Activated gamma-delta T cell (primary cell): ENCODE measurements around the gene ITPR1.

Experiments
- DNase-seq: peaks from one replicate; lab custom pipeline; 2025; lab: John Stamatoyannopoulos, UW

ITPR1 gene

DNA sequence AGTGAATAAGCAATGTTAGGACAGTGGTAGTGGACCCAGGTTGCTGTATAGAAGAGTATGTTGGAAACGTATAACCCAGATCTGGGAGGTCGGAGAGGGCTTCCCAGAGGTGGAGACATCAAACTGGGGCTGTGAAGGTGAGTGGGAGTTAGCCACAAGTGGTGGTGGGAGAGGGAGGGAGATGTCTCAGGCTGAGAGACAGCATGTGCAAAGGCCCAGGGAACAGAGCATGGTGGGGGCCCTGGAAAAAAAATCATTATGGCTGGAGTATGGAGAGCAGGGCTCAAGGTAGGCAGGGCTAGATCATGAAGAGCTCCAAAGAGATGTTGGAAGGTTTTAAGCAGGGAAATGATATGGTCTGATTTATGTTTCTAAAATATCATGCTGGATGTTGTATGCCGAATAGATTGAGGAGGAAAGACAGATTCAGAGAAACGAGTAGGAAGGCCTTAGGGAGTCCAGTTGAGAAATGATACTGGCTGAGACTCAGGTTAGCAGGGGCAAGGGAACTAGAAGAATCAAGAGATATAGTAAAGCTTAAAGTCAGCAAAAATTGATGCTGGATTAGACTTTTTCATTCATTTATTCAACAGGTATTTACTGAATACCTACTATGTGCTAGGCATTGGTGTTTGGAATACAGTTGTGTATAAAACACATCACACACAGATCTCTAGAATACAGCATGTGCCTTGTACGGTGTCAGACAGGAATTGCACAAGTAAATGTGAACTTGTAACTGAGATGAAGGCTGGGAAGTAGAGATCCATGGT lies 17.0 kb downstream of the ITPR1 start:
- no peak for DNase-seq

DNA sequence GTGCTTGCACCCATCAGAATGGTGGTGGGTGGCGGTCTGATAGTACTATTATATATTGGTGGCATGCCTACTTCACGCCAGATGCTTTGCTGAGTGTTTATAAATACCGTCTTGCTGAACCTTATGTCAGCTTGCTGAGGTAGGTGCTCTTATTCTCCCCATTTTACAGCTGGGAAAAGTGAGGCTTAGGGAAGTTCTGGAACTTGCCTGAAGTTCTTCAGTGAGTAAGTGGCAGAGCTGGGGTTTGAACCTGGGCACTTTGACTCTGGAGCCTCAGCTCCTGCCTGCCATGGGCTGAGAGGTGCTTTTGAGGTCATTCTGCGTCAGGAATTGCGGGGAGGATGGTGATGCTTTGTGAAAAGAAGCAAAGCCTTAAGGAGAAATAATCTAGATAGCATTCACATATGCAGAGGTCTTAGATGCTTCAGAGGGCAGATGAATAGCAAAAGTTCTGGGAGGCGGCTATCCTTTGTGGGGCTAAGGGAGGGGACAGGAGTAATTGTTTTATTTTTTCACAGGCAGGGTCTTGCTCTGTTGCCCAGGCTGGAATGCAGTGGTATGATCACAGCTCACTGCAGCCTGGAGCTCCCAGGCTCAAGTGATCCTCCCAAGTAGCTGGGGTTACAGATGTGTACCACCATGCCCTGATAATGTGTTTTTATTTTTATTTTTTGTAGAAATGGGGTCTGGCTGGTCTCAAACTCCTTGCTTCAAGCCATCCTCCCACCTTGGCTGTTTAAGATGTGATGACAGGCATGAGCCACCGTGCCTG lies 18.5 kb downstream of the ITPR1 start:
- DNase-seq: no peak

DNA sequence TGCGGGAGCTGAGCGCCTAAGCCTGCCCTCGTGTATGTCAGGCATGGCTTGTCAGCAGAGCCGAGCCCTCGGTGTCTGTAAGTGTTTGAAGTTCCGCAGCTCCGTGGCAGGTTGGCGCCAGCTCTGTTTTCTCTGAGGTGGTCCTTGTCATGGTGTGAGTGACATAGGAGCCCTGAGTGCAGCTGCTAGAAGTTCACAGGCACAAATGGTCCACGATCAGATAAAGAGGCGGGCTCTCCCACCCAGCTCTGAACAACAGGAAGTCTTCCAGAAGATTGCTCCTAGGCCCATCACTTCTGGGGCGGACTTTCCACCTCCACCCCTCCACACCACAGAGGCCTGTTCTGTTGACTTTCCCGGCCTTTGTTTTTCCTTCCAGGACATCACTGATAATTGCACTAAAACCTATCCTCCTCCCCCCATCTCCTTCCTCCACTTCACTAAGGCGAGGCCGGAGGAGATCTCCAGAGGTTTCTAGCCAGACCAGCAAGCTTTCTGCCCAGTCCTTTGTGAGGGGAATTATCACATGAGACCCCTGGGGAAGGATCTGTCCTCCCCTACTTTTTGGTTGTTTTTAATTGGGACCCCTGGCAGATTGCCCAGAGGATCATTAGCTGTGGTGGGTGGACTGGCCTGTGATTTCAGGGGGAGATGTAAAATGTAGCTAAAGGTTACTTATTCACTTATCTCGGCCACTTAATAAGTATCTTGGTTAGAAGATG lies 19.9 kb downstream of the ITPR1 start:
- no peak for DNase-seq

DNA sequence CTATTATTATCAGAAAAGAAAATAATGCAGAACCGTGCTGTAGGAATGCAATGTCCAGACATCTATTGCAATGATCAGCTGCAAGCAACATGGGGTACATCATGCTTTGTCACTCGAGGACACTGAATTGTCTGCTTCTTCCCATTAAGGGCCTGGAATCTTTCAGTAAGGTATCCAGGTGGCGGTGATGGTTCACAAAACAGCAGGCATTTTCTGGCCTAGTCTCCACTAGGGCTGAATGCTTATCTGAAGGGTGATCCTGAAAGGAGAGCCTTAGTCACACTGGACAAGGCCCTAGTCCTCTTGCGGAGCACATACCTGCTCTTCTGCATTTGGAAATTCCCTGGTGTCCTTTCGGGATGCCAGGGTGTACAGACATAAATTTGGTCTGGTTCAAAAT lies 21.2 kb downstream of the ITPR1 start:
- no peak for DNase-seq

DNA sequence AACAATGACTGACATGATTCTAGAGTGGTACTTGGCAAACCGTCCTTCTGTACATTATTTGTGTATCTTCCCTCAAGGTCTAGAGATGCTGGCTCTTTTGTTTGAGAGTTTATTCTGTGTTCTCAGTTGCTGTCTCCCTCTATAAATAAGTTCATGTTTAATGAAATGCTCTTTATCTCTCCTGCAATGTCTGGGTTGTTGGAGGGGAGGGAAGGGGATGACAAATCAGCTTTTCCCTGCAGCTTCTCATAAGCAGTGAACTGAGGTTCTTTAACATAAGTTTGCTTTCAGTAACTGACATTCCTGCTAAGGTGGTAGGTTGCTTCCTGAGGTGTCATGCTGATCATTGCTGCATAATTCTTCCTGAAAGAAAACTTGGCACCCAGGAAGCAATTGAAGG lies 21.8 kb downstream of the ITPR1 start:
- DNase-seq: no peak

DNA sequence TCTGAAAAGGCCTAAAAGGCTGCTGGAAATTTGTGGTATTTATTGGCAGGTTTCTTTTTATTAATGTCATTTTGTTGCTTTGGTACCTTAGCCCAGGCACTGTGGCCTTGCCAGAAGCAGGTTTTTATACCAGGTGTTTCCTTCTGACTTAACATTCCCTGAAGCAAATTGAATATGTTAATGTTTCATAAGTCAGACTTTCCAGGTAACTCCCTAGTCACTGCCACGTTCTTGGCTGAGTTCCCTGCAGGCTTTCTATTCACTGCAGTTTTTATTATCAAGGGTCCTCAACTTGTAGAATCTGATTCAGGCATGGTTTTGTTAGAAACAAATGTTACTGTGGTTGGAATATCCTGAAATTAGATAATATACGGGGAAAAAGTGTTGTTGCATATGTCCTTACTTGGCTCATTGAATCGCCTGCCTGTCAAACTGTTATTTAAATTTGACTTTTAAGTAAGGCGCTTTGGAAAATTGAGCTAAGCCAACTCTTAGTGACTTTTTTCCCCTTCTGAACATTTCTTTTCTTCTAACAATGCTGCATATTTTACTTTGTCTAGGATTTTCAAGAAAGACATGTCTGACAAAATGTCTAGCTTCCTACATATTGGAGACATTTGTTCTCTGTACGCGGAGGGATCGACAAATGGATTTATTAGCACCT lies 22.9 kb downstream of the ITPR1 start:
- no peak for DNase-seq

DNA sequence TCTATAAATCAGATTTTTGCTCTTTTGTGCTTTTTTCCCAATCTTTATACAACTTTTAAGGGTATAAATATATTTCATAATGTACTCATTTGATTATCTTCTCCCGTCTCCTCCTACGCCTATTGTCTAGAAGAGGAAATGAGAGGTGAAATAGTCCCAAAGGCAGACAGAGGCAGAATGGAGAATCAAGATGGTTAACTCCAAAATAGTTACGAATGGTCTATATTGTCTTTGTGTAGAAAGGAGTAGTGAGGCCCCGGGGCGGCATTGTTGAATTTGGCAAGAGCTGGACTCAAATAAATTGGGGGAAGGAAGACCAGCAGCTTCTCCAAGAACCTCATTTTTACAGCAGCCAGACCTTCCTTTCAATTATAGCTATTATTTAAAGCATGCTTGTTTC lies 23.9 kb downstream of the ITPR1 start:
- DNase-seq: no peak

DNA sequence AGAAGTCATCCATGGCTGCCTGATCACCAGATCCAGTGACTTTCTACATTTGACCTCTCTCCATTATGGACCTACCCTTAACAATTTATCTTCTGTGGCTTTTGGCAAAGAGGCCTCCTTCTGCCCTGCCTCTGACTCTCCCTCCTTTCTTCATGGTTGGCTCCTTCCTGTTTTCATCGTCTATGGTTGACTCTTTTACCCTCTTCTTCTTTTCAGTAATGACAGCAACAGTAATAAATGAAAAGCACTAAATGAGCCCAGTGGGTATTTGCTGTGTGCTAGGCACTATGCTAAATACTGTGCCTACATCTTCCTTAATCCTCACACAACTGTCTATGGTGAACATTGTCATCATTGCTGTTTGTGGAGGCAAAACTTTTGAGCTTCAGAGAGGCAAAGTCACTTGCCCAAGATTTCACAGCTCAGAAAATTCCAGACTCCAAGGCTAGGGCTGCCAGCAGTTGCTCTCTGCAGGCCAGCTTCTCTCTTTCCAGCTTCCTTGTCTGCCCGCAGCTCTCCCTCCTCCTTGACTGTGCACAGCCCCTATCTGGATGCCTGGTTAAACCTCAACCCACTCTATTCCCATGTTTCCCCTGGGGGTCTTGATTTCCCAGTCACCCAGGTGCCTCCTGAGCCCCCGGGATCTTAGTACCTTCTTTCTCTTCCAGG lies 24.6 kb downstream of the ITPR1 start:
- DNase-seq: no peak

DNA sequence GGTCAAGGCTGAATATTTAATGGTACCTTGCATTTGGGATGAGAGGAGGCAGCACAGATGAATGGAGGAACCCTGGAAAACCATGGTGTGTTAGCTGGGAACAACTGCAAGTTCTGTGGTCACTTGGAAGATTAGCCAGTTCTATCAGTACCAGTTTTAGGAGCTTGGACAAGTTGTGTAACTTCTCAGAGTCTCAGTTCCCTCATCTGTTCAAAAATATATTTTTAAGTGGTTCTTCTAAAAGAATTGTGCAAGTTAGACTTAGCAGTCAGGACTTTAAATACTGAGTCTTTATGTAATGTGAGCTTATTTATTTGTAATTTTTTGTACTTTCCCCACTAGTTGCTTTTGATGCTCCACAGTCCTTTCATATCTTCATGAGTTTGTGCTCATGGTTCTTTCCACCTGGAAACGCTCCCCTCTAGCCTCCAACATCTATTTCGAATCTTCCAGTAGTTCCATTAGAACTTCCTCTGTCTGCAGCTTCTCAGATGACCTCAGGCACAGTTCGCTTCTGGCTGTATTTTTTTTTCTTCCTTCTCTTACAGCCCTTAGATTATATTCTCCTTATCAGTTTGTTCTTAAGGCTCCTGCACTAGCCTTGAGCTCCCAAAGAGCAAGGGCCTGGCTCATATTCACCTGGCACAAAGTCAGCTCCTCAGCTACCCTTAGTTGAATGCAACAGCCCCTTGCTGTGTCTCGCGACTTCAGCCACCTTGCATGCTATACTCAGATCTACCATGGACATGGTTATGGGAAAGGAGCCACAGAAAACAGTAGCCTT lies 27.1 kb downstream of the ITPR1 start:
- no peak for DNase-seq

DNA sequence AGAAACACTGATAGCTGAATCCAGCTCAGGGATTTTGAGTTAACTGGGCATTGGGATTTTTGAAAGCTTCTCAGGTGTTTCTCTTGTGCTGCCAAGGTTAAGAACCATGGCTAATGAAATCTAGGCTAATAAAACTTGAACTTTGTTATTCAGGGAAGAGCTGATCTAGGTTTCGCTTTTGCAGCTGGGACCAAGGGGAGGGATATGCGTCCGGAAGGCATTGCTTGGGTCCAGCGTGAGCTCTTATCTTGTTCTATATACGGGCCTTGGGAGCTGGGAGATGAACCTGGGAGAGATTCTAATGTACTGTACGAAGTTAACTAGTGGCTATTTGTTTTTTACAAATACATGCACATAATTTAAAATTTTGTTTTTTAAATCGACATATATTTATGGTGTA lies 29.8 kb downstream of the ITPR1 start:
- no peak for DNase-seq

DNA sequence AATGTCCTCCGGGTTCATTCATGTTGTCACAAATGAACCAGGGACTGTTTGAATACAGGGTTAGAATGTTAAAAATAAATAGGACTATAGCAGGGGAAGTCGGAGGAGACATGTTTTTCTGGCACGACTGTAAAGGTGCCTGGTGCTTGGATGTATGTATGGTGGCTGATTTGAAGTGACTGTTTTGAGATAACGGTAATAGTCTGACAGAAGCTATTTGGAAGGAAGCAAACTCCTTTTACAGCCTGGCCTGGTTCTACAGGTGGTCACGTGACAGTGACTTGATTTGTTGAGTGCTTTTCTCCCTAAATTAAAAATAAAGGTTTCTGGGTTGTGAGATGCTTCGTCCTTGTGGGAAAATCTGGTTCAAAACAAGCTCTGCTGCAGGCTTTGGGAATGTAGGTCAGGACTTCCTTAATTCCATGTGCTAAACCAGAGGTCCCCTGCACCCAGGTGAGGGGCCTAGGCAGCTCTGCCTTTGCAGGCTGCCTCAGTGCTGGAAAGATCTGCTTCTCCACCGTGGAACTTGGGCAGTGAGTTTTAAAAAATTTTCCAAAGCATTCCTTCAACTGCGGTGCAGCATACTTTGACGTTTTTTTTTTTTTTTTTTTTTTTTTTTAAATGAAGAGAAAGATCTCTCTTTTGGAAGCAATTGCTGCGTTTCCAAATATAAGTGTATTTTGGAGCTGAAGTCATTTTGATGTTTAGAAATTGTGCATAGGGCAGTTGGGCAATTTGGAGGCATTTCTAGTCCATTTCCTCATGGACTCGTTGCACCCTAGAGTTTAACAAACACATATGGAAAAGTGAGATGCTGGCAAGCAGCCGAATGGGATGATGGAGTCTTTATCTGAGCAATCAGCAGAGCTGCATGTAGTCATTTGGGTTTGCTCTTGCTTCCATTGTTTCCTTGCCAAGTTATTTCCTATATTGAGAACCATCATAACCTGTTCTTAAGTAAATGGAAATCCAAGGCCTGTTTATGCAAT lies 30.9 kb downstream of the ITPR1 start:
- DNase-seq: no peak

DNA sequence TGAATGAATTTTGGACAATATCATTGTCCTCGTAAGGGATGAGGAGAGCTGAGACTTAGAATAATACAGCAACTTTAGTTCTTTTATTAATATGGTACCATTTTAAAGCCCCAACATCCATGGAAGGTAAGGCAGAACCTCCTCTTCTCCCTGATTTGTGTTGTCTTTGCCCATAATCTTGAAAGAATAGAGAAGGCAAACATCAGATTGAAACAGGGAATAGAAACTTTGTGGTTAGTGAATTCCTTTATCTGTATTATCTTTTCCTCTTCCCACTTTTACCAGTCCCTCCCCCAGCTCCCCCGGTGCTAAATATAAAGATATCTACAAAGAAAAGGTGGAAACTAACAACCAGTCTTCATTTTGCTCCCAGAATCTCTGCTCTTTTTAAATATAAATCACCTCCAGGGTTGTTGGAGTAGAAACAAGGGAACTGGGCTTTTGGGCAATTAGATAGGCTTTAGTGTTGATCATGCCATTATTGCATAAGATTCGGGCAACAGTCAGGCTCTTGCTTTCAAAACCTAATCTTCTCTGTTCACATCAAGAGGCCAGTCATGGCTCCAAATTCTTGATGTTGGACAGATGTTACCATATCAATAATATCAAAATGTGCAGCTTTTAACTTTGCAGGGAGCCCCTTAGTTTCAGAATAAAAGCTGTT lies 32.5 kb downstream of the ITPR1 start:
- no peak for DNase-seq

DNA sequence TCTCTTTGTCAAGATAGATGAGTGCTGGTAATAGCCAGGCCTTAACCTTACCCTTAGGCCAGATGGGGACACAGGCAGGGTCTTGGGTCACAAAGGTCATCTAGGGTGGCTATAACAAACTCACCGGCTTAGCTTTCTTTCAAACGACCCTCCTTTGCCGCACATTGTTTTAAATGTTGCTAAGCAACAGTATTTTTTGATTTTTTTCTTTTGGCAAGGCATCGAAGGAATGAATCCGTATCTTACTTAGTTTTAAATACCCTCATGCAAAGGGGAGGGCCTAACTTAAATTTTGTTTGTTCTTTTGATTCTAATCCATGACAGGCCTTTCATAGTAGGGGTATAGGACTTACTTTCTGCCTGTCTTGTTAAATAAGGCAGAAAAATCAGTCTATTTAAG lies 35.2 kb downstream of the ITPR1 start:
- no peak for DNase-seq

DNA sequence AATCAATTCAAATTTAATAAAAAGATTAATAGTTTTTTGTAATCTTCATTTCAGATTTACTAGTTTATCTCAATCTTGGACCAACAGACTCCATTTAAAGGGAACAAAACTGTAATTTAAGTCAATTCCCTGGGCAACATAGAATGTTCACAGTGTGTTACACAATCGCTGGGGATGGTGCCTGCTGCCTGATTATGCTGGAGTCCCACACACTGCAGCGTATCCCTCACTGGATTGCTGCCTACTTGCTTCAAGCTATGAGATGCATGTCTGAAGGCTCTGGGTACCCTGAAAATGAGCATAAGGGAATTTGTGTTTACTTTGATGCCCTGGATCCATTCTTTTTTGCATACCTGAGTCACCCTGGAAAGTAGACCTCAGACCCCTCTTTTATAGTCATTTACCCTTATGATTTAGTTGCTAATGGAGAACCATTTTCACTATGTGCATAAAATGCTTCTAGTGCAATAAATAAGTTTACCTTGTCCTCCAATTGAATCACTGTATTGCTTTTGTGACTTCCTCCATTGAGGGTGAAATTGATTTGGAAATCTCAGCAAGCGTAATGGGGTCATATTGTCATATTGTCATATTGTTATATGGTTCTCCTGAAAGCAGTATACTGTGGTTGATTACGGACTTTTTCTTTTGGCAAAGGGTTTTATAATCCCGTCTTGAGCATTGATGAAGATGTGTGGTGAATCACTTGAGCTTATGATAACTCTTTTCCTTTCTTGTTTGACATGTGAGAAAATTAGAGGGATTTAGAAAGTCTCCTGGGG lies 35.9 kb downstream of the ITPR1 start:
- DNase-seq: no peak

DNA sequence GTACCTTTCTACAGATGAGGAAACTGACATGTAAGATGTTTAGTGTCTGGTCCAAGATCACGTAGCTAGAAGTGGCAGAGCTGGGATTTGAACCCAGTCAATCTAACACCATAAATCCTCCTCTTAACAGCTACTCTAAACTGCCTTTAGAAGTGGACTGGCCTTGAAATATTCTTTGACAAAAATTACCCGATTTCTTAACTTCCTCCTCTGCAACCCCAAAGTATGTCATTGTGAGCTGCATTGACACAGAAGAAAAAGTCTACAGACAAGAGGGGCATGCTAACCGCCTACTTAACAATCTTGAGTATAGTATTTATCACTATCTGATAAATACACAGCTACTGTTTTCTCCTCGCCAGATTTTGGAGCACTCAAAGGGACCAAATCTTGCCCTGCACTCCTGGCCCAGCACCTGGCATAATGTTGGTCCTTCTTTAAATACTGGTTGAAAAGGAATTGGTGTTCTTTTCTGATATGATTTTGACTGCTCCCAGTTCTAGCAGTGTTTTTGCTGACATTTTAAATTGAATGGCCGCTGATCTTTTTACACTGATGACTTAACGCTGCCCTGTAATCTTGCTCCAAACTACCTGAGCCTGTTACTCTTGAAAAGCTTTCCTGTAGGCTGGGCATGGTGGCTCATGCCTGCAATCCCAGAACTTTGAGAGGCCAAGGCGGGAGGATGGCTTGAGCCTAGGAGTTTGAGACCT lies 36.9 kb downstream of the ITPR1 start:
- DNase-seq: no peak

DNA sequence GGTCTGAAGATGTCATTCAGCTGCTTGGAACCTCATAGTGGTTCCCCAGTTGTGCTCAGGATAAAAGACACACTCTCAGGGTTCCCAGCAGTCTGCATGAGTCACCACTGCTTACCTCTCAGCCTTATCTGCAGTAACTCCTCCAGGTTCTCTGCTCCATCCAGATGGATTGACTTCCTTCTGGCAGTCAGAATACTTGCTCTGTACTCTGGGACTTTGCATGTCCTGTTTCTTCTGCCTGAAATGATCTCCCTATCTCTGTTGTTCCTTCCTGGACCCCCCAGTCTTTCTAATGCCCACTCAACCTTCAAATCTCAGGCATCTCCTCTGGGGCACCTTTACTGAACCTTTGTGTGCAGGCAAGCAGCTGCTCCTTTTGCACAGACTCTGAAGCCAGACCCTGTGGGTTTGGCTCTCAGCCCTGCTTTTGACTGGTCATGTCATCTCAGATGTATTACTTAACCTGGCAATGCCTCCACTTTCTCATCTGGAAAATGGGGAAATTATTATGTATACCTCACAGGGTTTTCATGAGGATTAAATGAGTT lies 38.4 kb downstream of the ITPR1 start:
- DNase-seq: no peak

DNA sequence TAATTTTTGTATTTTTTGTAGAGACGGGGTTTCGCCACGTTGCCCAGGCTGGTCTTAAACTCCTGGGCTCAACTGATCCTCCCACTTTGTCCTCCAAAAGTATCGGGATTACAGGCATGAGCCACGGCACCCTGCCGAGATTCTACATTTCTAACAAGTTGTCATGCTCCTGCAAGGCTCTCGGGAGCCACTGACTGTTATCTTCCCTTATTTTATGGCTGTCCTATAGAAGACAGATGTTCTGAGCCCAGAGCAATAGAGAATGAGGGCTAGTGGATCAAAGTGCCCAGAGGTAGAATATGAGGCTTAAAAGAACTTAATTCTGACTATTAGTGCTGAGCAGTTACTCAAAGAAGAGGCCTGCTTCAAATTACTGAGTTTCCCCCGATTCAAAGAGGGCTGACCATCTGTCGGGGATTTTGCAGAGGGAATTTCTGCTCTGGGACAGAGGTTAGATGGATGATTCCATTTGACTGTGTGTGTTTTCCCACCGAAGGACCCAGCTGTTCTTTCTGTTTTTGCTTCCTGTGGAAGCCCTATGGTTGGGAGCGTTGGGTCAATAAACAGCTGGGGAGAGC lies 39.5 kb downstream of the ITPR1 start:
- no peak for DNase-seq
